CD4-positive, alpha-beta T cell treated with Interleukin-17A for 1 hour (primary cell): ENCODE measurements around the gene HEMK1.

ENCODE experiments used
- DNase-seq: peaks from one replicate; pipeline ENCODE4 v3.0.0-alpha.2; 2020

Gene HEMK1

DNA sequence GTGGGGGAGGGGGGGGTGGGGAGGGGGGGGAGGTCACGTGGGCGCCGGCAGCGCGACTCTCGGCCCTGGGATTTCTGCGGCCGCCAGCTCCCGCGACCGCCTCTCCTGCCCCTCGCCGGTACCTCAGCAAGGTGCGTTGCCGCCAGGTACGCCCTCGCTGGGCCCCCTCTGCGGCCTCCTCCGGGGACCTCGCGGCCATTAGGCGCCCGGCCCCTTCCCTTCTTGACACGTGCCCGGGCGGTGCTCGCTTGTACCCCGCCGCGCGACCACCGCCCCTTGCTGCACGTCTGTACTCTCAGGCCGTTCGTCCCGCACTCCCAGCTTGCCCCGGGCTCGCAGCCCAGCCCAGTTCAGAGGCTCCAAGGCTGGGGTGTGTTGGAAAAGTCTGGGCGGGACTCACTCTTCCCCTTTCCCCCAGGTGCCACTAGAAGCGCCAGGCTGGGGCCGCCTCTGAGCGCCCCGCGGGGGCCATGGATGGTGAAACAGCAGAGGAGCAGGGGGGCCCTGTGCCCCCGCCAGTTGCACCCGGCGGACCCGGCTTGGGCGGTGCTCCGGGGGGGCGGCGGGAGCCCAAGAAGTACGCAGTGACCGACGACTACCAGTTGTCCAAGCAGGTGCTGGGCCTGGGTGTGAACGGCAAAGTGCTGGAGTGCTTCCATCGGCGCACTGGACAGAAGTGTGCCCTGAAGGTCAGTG, 47.9 kb downstream of the HEMK1 start, which contains the start of gene MAPKAPK3:
TSS of gene MAPKAPK3 (plus strand) at position 56 of the 696 bp plus-strand sequence. CDS start at position 471, 415 bp downstream.
- peak; percentile 41 for DNase-seq

DNA sequence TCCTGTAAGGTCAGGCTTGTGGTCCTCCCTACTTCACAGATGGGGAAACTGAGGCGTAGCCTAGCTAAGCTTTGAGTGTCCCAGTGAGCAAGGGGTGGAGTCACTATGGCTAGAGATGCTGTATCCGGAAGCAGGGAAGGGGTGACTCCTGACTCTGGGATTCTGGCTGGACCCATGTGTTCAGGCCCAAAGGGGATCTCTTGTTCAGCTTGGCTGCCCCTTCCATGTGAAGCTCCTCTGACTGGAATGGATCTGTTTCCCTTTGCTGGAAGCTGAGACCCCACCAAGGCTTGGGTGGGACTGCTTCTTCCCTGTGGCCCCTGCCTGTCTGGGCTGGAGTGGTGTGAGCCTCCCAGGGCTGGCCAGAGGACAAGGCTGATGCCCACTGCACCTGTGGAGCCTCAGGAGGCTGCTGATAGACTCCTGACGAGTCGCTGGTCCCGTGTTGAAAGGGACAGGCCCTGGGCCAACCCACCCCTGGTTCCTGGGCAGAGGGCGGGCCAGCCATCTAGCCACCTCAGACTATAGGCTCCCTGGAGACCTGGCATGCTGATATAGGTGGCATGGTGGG, 48.7 kb downstream of the HEMK1 start:
- DNase-seq: no peak

DNA sequence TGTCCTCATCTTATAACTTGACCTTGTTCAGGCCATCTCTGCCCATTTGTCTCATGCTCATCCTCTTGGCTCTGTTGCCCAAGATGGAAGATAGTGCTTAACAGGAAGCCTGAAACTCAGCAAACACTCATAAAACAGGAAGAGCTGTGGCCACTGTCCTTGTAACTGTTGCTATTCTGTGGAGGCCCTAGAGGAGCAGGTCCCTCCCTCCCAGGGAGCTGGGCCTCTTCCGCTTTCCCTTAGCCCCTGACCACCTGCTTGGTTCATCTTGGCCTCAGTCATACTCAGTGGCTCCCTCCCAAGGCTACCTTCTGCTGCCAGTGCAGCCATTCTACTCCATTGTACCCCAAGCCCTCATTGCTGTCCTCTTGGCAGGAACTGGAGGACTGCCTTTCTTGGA, 51.1 kb downstream of the HEMK1 start:
- DNase-seq: no peak

DNA sequence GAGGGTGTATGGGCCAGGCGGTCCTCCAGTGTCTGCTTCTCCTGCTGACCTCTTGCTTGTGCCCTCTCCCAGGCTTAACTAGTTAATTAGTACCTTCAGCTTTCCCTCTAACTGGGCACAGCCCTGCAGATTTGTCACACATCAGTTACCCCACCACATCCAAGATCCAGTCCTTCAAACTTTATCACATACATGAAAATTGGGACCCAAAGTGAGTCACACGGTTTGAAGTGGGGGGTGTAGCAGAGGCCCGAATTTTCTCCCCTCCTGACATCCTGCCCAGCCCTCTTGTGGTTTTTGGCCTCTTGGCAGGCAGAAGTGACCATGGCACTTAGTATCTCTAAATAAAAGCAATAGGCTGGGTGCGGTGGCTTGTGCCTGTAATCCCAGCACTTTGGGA, 51.5 kb downstream of the HEMK1 start:
- no peak for DNase-seq

DNA sequence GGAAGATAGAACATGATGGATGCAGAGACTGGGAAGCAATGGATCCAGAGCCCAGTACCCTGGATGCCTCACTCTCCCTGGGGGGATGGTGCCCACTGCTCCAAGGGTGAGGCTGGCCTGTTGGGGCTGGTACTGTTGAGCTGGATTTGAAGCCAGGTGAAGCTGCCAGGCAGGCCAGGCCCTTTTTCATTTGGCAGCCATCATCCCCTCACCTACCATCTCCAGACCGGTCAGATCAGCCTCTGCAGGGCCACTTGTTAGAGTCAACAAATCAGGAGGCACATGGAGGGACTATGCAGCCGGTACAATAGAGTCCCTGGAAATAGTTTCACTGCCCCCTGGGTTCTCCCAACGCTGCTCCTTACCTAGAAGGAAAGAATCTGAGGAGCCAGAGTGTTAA, 53.6 kb downstream of the HEMK1 start:
- DNase-seq: no peak

DNA sequence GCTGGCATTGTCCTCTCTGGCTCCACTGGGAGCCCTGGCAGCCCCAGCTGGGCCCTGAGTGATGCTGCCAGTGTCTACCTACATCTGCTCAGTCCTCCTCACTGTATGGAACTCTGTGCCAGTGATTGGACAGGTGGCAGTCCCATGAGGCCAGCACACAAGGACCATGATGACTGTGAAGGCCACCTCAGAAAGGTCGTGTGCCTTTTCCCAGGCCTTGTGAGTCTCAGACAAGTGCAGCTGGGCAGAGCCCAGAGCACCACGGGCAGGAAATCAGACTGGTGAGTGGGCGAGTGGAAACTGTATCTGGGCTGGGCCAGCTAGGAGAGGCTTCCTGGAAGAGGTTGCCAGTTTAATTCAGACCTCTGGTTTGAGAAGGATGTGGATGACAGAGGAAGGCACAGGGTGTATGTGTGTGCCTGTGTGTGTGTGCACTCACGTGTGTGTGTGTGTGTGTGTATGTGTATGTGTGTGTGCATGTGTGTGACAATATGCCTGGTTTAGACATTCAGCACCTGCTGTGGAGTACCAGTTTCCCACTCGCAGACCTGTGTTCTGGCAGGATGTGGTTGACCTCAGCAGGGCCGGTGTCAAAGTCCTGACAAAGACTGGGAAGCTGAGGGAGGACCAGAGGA, 54.6 kb downstream of the HEMK1 start:
- DNase-seq: peak; percentile 62

DNA sequence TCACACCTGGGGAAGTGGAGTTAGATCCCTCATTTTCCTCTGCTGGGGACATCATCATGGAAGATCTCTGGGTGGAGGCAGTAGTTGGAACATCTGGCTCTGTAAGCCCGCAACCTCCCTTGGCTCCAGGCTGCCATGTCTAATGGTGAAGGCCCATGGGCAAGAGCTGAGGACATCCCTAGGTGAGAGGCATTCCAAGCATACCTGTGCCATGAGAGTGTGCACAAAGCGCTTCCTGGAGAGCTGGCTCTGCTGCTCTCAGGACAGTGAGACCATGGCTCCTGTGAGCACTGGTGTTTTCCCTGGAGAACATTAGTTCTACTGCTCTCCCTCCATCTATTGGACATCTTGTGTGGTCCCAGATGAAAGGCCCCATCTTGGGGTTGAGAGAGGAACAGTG, 55.3 kb downstream of the HEMK1 start:
- DNase-seq: no peak

DNA sequence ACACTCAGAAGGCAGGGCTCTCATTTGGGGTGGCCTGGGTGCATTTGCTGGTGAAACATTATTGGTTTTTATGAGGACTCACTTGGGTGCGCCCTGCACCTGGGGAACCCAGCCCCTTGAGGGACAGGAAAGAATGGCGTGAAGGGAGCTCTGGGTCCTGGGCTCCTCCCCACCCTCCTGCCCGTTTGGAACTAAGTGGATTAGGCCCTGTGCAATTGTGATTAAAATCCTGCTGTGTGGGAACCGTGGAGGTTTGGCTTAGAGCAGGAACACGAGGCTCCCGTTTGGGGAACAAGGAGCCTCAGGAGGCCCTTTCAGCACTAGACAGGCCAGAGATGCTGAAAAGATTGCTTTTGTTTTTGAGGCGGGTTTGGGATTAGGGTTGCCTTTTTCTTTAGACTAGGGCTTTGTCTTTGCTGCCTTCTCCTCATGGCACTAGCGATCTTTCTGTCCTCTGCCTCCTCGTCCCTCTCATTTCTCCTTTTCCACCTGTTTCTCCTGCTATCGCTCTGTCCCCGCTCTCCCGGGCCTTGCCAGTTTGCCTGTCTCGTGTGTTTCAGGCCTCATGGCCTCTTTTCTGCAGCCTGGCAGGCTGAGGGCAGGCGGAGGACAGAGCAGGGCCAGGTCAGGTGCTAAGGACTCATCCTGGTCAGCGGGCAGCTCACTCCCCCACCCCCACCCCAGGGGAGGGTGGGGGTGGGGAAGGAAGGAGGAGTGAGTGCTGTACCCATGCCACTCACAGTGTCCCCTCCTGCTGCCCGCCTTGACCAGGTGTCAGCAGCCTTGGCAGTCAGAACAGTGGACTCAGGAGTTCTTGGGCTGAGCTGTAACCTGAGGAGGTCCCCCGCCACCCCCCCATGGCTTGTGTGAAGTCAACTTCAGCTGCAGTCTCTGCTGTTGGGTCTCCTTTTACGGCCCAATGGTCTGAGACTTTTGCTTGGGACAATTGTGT, 56.2 kb downstream of the HEMK1 start:
- no peak for DNase-seq

DNA sequence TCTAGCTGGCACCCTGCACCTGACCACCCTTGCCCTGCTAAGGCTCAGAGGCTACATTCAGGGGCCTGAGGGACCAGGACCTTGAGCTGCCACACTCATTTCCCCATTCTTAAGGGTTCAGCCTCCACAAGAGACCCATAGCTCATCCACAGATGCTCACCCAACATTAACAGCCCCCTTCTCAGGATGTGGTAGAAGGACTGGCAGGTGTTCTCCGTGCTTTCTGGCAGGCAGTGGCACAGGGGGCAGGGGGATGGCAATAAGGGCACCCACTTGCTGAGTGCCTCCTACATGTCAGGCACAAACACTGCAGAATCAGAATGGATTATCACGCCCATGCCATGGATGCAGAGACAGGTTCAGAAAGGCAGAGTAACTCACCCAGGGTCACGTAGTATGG, 57.1 kb downstream of the HEMK1 start:
- no peak for DNase-seq

DNA sequence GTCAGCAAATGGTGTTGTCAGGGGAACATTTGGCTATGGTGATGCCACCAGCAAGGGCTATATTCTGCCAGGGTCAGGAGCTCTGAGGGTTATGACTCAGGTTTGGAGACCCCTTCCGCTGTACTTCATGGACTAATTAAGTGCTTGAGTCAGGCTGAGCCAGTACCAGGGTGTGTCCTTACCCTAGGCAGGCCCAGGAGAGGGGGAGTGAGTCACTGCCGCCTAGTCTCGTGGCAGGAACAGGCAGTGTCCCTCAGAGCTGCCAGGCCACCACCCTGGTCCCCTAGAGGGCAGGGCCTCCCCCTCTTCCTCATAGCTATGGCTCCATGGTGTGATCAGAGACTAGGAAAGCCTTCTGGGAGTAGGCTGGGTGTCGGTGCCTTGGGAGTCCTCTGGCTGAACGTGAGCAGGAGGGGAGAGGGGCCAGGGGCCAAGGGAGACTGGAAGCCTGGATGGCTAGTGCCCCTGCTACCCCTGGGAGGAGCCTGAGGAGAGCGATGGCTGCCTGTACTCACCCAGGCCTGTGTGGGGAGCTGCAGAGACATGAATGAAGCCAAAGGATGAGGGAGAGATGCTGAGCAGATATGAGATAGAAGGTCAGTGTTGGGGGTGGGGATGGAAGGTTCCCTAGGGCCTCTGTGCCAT, 58.2 kb downstream of the HEMK1 start:
- DNase-seq: no peak

DNA sequence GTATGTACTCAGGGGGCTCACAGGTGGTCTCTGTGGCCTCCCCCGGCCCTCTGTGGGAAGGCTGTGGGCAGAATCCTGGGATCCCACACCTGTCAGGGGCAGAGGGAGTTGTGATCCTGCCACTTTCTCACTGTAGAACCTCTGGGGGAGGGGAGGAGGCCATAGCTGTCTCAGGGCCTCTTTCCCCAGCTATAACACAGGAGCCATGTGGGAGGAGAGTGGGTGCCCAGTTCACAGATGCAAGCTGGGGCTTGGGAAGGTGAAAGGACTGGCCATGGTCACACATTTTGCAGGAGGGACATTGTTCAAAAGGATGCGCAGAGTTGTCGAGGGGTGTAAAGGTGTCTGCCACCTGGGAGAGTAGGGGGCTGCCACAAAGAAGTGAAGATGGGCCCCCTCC, 59.3 kb downstream of the HEMK1 start:
- no peak for DNase-seq

DNA sequence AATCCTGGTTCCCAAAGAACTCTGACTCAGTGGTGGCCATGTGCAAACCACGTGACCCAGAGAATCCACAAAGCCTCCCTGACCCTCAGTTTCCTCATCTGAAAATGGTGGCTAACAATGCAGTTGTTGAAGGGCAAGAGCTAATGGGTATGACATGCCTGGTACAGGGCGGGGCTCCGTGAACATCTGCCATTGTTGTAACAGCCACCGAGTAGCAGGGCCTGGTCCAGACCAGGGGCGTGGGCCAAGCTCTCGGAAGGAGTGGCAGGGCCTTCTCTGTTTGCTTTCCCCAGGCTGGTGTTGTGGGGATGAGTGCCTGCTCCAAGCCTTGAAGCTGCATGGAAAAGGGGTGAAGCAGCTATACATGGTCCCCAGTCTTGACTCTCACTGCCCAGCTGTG, 61.1 kb downstream of the HEMK1 start:
- DNase-seq: no peak

DNA sequence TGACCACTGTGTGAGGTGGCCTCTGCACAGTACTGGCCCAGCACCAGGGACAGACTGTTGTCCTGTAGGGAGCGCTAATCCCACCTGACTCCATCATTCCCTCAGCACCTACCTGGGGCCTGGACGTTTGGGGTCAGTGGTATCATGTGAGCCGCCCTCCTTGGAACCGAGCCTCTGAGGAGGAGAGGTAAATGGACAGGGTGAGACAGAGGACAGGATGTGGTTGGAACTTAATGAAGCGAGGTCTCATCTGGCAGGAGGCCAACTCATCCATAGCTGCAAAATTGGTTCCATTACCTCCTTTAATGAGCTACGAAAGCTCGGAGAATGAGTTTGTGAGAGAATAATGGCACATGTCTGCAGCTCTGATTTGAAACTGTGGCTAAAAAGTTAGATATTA, 61.6 kb downstream of the HEMK1 start:
- DNase-seq: no peak

DNA sequence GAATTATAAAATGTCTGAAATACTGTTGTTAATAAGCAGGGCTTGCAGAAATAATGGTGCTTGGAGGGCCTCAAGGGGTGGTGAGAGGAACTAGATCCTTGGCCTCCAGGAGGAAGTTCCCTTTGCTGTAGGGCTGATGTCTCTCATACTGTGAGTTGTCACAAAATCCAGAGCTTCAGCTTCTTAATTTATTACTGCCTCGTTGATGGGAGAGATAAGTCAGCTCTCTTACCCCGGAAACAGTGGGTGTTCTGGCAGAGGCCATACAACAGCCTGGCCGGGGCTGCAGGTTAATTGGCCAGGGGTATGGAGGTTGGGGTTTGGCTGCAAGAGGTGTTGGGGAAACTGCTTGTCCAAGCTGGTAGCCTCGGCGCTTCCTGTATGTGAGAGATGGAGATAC, 63.1 kb downstream of the HEMK1 start:
- no peak for DNase-seq

DNA sequence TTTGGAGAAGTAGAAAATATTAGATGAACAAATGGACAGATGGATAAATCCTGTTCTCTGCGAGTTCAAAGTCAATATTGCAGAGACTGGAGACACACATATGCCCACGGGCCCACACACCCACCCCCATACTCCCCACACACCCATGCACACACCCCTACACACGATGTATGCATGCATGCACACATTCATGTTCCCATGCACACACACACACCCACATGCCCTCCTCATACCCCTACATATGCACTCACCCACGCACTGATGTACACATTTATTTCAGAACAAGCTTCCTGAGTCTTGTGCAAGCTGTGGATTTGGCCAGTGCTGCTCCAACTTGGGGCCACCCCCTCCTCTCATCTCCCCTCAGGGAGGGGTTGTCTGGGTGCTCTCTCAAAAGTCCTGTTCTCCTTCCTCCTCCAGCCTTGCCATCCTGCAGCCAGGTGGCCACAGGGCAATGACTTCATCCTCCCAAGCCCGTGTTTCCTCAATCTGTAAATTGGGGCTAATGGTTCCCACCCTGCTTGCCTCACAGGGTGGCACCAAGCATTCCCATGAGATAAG, 64.0 kb downstream of the HEMK1 start:
- DNase-seq: no peak

DNA sequence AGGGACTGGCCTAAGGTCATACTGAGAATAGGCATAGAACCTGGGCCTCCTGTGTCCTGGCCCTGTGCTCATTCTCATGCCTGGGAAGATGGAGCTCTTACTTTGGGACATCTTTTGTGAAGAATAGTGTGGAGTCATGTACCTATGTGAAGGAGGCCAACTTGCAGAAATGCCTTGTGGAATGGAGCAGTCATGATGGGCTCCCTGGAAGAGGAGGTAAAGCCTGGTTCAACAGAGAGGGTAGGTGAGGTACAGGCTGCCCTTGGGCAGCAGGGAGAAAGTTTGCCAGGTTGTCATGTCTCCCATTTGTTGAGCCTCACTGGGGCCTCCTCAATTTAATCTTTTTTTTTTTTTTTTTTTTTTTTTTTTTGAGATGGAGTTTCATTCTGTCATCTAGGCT, 65.7 kb downstream of the HEMK1 start:
- no peak for DNase-seq

DNA sequence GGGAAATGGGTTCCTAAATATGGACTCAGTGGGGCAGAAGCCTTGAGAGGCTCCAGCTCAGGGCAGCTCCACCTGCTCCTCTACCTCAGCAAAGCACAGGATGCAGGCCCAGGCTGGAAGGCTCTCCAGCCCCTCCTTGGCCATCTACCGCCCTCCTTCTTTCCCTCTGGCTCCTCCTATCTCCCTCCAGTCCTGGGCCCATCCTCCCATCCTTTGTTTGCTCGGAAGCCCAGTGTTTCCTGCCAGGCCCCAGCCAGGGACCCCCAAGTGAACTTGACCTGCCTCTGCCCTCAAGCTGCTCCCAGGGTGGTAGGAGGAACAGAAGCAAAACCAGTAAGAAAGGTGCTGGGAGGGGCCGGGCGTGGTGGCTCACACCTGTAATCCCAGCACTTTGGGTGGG, 67.7 kb downstream of the HEMK1 start:
- DNase-seq: no peak

DNA sequence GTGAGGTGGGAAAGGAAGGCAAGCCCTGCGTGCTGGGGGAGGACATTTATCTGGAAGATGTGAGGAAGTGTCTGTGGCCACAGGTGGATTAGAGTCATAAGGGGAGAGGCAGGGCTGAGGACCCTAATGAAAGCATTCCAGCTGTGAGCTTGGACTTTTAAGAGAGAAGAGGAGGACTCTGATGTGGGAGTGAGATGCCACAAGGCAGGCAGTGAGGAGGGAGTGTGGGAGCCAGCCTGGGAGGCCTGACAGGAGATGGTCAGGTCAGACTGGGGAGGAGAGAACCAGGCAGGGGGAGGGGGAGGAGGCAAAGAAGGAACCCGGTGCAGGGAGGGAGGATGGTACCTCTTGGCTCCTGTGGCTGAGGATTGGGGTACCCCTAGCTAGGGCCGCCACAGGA, 68.6 kb downstream of the HEMK1 start:
- DNase-seq: no peak

DNA sequence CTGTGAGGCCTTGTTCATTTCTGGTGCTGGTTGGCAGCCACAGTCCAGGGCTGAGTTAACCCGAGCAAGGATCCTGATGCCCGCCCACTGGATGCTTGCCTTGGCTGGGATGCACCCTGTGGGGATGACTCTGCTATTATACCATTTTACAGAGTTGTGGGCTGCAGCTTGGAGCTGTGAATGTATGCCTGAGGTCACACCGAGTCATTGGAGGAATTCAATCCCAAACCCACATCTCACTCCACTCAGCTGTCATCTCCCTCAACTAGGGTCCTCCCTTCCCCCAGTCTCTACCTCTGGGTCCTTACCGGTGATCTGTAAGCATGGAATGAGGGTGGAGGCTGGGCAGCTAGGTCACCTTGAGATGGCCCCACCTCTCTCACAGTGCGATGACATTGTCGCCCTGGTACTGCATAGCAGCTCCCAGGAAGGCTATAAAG, 69.8 kb downstream of the HEMK1 start:
- DNase-seq: no peak

DNA sequence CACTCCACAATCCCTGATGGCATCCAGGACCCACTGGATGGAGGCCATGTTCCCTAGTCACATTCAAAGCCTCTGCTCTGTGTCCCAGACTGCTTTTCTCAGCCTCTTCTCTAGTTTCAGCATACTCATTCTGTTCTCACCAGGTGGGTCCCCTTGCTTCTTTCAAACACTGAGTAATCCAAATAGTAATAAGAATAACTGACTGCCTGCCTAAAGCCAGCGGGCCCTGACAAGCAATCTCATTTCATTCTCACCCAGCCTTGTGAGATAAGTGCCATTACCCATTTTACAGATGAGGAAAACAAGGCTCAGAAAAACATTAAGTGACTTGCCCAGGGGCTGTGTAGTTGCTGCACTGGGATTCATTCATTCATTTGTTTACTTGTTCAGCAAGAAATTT, 73.1 kb downstream of the HEMK1 start:
- DNase-seq: no peak

DNA sequence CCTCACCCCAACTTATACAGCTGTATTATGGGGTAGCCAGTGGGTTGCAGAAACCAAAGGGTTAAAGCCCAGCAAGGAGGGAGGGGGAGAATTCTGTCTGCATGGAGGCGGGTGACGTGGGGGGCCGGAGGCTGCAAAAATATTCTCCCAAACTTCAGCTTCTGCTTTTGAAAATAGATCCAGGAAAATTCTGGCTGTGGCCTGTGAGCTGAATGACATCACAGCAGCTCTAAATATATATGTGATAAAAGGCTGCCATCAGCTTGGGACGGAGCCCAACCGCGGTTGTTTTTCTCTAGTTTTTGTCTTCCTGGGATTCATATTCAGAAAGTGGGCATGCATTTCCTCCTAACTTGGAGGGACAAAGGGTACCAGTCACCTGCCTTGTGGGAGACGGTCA, 75.2 kb downstream of the HEMK1 start:
- DNase-seq: no peak

DNA sequence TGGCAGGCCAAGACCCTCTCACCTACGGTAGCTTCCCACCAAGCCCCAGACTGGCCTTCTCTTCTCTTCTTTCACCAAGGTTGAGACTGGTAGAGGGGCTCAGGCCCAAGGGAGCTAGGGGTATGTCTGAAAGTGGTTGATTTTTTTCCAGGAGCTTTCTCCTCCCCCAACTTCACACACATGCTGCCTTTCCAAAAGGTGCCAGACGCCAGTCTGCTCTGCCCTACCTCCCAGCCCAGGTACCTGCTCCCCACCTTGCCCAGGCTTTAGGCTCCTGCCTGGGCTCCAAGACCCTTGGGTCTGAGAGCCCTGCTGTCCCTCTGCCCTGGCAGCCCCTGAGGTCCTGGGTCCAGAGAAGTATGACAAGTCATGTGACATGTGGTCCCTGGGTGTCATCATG, 76.1 kb downstream of the HEMK1 start:
- no peak for DNase-seq
